Renal pelvis (tissue), 4 donors: ENCODE measurements around the gene PAK5. TPM values are rescaled to one million over a fixed set of nuclear protein-coding genes. Genes with fewer than 3 reads are reported as not detected.
A peak's percentile ranks its signal among the peaks of the same experiment; 100 is the strongest.

ENCODE experiments used
- DNase-seq: peaks from one replicate; pipeline ENCODE4 v3.0.0-alpha.2; 2013
- polyA plus RNA-seq, 3 donors: library from polyadenylated mRNA; unstranded; fragments of 120-200 nt; gene quantifications; one replicate each; pipeline ENCODE4 v1.2.1, GENCODE V29; 2013; ENCODE audit not compliant: insufficient read length in 3 of 3

PAK5 gene
- polyA plus RNA-seq, 3 donors, result 0.49 to 0.60 (median 0.52) TPM

DNA sequence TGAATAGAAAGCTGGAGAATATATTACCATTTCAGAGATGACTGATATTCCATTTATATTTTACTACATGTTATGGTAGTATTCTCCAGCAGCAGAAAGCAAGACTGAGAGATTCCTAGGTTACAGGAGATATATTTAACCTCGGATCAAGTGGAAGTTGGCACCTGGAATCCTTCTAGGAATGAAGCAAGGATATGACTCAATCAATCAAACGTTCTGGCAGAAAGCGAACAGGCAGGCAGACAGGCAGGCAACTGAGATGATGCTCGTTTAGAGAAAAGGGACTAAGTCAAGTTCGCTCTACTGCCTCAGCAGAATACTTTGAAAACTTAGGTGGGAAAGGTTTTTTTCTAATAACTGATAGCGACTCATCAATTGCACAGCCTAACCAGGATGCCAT, 46.2 kb downstream of the PAK5 start:
- DNase-seq, result no peak

DNA sequence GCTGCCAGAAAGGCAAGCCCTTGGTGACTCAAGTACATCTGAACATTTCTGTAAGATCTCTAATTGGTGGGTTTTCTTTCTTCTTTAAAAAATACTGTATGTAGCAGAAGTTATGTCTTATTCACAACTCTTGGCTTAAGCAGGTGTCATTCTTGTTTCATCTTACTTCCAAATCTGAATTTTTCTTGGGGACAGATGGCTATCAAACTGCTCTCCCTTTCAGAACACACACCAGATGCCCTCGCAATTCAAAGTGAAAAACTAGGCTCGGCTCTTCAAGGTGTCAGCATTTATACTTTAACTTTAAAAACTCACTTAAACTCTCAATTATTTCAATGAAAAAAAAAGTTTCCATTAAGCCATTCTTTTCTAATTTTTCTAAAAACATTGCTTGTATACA, 49.7 kb downstream of the PAK5 start:
- no peak for DNase-seq

DNA sequence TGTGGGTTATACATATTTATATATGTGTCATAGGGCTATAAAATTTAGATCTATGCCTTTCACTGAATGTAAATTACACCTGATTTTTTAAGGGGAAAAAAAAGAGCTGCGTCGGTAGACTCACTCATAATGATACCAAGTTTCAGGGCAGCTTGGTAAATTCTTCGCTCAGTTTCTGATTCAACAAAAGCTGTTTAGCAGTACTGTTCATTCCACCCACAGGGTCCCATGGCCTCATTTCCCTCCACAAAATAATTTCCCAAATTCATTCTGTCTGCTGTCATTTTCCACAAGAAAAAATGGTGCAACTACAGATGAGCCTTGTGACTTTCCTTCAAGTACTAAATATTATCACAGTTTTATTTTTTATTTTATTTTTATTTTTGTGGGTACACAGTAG, 63.7 kb downstream of the PAK5 start:
- DNase-seq, result no peak

DNA sequence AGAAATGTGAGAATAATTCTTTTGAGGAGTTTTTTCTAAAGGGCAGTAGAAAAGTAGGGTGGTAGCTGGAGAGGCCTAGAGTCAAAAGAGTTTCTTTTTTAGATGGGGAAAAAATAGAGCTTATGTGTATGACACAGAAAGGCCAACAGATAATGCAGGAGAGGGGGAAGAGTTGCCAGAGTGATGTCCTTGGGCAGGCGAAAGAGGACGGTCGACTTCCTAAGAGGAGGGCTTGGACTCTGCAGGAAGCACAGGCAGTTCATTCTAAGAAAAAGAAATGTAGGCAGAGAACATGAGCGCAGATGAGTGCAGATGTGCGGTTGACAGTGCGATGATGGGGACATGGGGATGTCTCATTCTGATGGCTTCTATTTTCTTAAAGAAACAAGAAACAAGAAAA, 68.9 kb downstream of the PAK5 start:
- DNase-seq, result no peak

DNA sequence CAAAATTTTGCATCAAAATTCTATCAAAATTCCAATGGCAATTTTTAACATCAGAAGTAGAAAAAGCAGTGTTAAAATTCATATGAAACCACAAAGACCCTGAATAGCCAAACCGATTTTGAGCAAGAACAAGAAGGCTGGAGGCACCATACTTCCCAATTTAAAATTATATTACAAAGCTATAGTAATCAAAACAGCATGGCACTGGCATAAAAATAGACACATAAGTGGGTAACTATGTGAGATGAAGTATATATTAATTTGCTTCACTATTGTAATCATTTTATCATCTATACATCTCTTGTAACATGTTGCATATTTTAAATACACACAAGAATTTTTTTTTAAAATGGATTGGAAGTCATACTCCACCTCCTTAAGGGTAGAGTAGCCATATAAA, 77.4 kb downstream of the PAK5 start:
- no peak for DNase-seq

DNA sequence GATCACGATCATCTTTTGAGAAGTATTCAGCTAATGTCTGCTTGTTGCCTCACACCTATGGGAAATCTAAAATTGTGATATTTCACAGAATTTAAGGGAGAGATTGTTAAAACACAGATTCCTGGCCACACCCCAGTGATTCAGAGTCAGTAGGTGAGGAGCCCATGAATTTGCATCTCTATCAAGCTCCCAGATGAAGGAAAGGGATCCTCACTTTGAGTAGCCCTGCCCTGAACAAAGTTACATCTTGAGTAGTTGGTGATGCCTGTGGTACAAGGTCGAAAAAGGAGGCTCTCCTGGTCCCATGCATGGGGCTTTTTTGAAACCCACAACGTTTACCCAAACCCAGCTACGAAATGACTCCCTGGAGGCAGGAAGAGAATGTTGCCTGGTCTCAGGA, 79.5 kb downstream of the PAK5 start:
- DNase-seq, result no peak

DNA sequence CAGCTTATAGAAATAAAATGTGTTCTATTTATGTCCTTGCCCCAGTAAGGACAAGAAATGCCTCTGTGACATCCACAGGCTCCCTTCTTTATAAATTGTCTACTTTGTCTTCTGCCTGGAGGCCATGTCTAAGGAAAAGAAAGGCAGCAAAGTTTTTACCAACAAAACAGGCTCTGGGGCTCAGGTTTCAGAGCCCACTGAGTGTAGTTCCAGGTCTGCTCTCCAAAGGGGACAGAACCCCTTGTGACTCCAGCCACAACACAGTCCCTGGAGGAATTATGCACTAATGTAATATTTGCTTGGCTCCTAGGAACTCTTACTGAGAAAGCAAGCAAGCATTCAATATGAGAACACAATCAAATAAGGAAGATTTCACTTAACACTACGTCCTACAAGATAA, 80.1 kb downstream of the PAK5 start:
- DNase-seq, result no peak

DNA sequence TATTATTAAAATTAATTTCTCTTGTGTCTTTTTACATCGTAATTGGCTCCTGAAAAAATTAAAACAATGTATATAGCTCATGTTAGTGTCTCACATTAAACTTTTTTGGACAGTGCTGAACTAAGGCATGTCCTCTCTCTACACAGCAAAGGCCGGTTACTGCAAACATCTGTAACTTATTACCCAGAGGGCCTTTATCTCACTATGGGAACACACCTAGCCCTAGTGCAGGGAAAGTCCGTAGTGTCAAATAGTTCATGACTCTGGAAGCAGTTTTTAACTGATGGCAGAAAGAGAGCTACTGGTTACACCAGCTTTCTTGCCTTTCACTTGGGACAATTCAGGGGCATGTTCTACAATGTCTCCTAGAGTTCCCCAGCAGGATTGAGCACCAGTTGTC, 82.2 kb downstream of the PAK5 start:
- DNase-seq, result no peak

DNA sequence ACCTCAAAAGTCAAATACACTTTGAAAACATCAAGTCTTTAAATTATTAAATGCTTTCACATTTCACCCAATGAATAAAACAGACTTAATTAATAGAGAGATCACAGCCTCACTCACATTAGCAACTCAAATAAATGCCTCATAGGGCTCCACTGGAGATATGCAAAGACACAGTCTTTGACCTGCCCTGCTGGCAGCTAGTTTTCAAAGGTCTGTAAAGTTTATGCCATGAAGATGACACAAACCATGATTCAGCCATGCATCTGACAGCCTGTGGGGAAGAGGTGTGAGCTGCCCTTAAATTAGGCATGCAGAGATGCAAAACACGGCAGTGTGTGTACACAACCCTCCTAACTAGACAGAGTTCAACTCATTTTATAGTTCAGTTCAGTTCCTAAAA, 83.6 kb downstream of the PAK5 start:
- DNase-seq, result no peak

DNA sequence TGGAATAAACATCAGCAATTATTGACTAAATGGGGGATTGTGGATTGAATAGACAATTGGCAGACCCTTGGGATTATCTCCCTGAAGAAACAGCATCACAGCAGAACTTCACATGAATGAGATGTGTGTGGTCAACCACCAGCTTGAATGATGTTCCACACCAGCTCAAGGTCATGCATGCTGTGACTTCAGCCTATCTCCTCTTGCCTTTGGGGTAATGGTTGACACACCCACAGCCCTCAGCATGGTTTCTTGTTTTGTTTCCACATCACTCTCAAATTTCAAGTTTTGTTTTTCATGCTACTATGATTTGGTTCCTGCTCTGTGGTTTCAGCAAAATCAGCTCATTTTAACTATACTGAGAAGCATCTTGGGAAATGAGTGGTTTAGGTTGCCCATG, 94.3 kb downstream of the PAK5 start:
- no peak for DNase-seq

DNA sequence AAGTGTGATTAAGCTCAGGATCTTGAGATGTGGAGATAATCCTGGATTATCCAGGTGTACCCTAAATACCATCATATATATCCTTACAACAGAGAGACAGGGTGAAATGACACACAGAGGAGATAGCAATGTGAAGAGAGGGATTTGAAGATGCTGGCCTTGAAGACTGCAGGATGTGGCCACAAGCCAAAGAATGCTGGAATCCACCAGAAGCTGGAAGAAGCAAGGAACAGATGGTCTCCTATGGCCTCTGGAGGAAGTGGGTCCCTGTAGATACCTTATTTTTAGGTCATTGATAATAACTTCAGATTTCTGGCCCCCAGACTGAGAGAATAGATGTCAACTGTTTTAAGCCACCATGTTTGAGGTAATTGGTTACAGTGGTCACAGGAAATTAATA, 95.0 kb downstream of the PAK5 start:
- no peak for DNase-seq

DNA sequence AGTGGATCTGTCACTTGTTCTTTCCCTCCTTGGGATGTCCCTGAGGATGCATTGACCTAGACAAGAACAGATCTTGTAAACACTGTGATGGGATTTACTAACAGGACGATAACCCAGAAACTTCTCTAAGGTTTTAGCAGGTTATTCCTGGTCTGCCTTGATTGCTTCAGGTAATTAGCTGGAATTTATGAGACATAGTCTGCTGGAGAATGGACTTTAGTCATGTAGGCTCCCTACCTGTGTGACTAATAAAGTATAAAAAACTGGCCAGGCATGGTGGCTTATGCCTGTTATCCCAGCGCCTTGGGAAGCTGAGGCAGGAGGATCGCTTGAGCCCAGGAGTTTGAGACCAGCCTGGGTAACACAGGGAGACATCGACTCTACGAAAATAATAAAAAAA, 96.1 kb downstream of the PAK5 start:
- no peak for DNase-seq

DNA sequence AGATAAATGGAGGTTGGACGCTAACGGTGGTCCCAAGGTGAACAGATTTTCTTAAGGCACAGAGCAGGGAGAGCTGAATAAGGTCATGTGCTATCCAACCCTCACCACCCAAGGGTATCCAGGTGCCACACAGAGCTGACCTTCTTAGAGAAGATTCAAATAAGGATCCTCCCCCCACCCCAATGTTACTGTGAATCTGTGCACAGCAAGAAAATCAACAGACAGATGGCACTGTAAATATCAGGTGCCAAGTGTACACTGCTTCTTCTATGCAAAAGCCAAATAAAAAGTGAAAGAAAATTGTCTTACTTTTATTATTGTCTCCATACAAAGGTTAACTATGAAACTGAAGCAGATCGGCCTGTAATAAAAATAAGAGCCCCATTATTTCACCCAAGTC, 96.9 kb downstream of the PAK5 start:
- DNase-seq, result no peak

DNA sequence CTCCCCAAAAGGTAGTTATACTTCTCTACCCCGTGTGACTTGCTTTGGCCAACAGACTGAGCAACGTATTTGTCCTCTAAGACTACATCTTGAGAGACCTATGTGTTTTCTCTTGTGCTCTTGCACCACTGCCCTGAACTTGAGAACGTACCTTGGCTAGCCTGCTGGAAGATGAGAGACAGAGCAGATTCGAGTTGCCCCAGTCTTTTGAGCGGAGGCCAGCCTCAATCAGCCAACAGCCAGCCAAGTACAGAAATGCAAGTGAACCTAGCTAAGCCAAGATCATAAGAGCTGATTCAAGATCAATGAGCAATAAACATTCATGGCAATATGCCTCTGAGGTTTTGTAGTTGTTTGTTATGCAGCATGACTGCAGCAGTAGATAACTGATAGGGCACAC, 98.4 kb downstream of the PAK5 start:
- no peak for DNase-seq

DNA sequence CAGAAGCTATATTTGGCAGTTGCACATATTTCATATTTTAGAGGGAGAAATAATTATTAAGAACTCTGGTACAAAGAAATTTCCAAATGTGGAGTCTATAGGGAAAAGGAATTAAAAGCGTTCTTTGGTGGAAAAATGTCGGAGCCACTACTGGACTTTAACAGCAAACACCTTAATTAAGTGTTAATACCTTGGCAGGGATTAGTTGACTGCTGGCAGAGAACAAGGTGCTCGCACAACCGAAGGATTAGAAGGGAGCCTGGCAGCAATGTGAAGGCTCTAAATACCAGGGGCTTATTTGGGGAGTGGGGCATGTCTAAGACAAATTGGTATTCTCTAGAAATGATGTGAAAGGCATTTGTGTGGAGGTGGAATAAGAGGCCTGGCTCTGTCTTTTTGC, 98.9 kb downstream of the PAK5 start:
- DNase-seq, result no peak

DNA sequence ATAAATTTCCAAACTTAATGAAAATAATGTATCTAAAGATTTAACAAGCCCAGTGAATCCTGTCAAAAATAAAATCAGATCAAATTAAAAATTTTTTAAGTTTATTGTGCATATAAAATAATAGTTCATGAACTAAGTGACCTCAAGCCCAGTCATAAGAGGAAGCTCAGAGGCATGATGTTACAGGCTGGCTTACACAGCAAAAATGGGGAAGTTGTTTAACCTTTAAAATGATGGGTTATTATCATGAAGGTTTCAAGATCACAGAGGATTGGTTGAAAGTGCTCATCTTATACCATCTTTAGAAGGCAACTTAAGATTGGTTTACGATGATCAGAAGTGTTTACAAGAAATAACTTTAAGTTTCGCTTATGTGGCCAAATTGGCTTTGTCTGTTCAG, 102.5 kb downstream of the PAK5 start:
- DNase-seq, result no peak

DNA sequence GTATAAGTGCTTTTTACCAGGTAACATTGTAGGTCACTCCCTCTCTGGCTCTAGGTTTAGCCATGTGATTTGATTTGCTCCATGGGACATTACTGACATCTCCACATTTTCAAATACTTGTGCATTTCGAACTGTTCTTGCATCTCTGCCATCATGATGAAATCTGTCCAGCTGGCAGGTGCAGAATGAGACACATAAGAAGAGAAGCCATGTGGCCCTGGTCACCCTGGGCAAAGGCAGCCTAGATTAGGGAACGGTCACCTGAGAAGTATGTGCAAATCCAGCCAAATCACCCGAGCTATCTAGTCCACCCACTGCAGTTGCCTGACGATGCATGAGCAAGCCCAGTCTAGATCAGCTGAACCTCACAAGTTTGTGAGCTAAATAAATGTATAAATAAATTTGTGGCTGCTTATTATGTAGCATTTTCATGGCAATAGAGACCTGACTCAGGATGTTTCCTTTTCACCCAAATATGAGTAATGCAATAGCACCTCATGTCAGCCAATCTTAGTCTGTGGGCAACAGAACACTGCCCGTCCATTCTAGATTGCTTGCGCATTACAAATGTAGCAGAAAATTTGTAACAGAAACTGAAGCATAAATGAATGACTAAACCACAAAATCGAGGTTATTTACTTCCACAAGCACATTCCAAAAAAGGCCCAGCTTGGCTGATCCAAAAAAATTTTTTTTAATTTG, 115.2 kb downstream of the PAK5 start:
- no peak for DNase-seq

DNA sequence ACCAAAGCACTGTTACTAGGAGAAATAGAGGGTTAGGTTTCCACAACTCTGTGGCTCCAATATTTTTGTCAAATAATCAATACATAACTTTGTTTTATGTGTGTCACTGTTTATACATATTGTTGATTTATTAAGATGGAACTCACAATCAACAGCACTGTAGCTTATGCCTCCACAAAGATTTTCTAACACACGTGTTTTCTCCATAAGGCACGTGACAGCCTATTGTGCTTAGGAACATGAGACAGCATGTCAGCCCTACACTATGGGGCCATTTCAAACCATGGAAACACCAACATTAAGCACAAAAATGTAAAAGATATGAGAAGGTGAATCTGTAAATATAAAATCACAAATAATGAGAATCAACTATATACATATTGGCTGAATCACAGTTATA, 127.0 kb downstream of the PAK5 start:
- DNase-seq, result no peak

DNA sequence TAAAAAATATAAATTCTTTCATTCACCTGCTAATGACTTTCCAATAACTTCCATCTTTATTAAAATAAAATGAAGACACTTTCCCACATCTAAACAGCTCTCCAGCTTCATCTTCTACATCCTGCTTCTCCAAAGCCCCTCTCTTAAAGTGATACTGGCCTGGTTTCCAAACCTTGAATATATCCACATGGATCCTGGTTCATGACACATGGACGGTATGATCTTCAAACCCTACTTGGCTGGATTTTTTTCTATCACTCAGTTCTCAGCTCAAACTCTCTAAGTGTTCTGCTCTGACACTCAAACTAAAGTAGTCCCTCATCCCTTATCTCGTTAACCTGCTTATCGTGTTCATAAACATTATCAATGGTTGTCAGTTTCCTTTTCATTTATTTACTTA, 128.2 kb downstream of the PAK5 start:
- DNase-seq, result no peak

DNA sequence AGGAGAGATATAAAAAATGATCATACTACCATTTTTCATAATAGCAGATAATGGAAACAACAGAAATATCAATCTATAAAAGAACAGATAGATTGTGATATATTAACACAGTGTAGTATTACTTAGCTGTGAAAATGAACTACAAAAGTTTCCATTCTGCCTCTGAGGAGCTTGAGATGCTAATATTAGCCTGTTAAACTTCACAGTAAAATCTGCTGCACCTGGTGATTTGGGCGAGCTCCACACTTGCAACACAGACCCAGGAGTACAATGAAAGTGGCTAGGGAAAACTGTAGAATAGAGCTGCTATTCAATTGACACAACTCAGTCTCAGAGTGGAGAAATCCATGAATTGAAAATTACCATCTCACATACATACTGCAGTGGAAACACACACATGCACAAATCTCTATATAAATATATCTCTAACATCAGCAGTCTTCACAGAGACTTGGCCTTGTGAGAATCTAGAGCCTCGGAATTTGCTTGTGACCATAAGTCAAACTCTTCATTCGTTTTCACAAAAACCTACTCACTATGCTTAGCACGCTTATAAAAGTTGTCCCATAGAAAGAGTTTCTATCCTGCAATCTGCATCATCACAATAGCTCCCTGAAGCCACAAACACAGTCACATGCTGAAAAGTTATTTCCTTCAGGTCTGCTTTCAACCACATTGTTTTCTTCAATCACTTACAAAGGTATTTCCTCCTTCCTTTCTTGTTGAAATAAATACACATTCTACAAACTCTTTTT, 133.0 kb downstream of the PAK5 start:
- DNase-seq, result no peak

DNA sequence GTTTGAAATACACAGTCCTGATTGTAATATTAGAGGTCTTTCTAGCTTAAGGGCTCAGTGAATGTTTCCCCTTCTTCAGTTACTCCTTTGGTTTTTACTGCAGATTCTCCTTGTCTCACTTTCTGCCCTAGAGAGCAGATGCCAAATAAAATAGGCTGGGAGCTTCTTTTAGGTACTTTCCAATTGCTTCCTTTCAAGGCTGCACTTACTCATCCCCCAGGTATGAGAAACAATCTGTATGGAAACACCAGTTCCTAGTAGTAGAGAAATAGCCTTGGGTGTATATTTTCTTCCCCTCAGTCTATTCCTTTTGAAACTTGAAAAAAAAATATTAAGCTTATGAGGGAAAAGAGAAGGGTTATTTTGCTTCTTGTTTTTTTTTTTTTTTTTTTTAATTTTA, 139.7 kb downstream of the PAK5 start:
- no peak for DNase-seq

DNA sequence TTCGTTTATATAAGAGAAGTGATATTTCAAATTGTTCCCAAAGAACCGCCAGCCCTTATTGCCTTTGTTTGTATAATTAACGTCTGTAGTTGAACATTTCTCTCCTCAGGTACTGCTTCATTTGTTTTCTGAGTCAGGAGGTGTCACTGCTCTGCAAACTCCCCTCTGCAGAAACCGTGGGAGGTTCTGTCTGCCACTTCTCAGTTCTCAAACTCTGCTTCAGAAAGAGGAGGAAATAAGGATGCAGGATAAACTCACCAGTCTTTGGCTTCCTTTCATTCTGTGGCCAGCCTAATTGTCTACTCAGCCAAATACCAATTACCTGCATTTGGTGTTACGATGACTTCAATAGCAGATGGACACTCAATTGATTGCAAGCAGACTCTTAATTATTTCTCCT, 149.8 kb downstream of the PAK5 start:
- peak; percentile 30 for DNase-seq

DNA sequence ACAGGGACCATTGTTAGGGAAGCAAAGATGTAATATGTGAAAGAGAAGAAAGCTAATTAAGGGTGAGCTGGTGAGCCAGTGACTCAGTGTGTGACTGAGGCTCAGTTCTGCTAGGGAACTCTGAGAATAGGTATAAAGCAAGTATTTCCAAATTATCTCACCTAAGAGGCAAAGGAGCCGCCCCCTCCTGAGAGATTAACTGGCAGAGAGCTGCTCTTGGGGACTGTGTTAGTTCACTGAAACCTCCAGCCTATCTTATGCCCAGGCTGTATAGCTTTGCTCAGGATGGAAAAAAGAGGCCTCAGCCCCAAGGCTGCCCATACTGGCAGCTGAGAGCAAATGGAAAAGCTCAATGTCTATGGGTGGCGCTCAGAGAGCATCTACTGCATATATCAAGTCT, 152.0 kb downstream of the PAK5 start:
- no peak for DNase-seq

DNA sequence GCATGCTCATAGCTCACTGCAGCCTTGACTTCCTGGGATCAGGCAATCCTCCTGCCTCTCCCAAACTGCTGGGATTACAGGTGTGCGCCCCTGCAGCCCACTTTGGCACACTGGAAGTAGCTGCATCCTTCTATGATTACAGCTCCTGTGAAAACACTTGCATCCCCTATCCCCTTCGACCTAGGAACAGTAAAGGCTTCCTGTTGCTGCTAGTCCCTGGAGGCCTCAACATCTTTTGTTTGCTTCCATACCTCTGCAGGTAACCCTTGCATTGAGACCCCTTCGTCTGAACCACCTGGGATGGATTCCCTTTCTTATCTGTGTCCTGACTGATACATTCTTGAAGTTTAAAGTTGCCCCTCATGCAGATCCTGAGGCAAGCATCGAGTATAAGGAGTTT, 152.4 kb downstream of the PAK5 start:
- DNase-seq, result no peak
